ENCODE data around the gene GPR152.
"Not testable (repeated sequence)": the region's sequence is repeated elsewhere in the genome, so short reads cannot be mapped to it uniquely, and the experiment has no call there.

The GPR152 gene

DNA sequence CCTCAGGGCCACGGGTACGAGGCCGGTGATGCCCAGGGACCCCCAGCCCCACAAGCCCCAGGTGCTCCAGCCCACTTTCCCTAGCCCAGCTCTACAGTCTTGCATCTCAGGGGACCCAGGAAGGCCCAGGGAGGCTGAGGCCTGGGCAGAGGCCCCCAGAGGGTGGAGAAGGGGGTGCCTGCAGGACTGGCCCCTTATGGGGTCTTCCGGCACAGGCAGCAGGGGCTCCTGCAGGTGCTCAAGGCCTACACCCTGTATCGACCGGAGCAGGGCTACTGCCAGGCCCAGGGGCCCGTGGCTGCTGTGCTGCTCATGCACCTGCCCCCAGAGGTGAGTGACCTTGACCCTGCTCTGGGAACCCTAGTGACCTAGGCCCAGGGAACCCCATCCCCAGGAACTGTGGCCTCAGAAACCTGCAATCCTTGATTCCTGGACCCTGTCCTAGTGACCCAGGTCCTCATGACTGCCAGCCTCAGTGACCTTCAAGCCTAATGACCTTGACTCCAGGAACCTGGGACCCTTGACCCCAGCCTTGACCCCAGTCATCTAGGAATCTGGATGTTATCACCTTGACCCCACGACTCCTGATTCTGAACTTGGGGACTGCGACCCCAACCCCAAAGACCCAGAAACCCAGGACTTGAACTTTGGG lies 46.7 kb downstream of the GPR152 start:
- H3K4ac ChIP-seq (ENCODE audit: low read length) = no peak overlapping the region
- H3K9ac ChIP-seq (ENCODE audit: low read depth, low read length, poor library complexity) = no peak overlapping the region
- H2BK120ac ChIP-seq (ENCODE audit: low read depth, low read length) = no peak overlapping the region
- H2BK12ac ChIP-seq (ENCODE audit: low read length) = no peak overlapping the region
- no peak overlapping the region for H3K4me2 ChIP-seq (ENCODE audit: insufficient read depth, low read length, poor library complexity, severe bottlenecking)
- no peak overlapping the region for H3K23ac ChIP-seq (ENCODE audit: low read depth, low read length, poor library complexity)
- H4K91ac ChIP-seq (ENCODE audit: low read depth, low read length, poor library complexity) = no peak overlapping the region
- H3K4me3 ChIP-seq (ENCODE audit: low read length in 2 of 2) = no peak overlapping the region
- no peak overlapping the region for H3K14ac ChIP-seq (ENCODE audit: low read length)
- H3K36me3 ChIP-seq (replicated peaks in 1 of 2; ENCODE audit: control insufficient read depth in 2 of 2, insufficient read depth in 2 of 2, low read length in 2 of 2) = peaks cover 0 to 1% of the 10 kb centered on the region in 2 donors
- no peak overlapping the region for H2AFZ ChIP-seq (ENCODE audit: low read length)
- no CpG with 5 or more reads among the region's 9 CpGs for WGBS, 2 donors (ENCODE audit: extremely low coverage in 2 of 2, insufficient read length in 2 of 2, insufficient replicate concordance in 1 of 2)
- H3K18ac ChIP-seq (ENCODE audit: low read length) = no peak overlapping the region
- H2BK5ac ChIP-seq (ENCODE audit: low read length) = no peak overlapping the region
- H4K8ac ChIP-seq (ENCODE audit: low read depth, low read length) = no peak overlapping the region
- no peak for DNase-seq (ENCODE audit: low spot score)
- H3K9me3 ChIP-seq (replicated peaks in 1 of 2; ENCODE audit: control insufficient read depth in 2 of 2, insufficient read depth in 1 of 2, low read depth in 1 of 2, low read length in 2 of 2) = no peaks in the 10 kb centered on the region
- no peaks in the 10 kb centered on the region for H3K27me3 ChIP-seq (ENCODE audit: control insufficient read depth in 3 of 3, insufficient read depth in 3 of 3, low read depth in 1 of 3, low read length in 3 of 3)
- peaks cover 9 to 28% of the 10 kb centered on the region in 2 donors for H3K4me1 ChIP-seq (ENCODE audit: control insufficient read depth in 2 of 2, insufficient read depth in 1 of 2, low read depth in 1 of 2, low read length in 2 of 2)
- peak overlapping the region; percentile 30 for H2AK5ac ChIP-seq (ENCODE audit: low read depth, low read length)
- no peak overlapping the region for H3K27ac ChIP-seq (replicated peaks; ENCODE audit: low read length)
- H2BK15ac ChIP-seq (ENCODE audit: low read length) = peak overlapping the region; percentile 28
- peaks cover 7% of the 10 kb centered on the region for H3K79me1 ChIP-seq (ENCODE audit: low read depth, low read length)

DNA sequence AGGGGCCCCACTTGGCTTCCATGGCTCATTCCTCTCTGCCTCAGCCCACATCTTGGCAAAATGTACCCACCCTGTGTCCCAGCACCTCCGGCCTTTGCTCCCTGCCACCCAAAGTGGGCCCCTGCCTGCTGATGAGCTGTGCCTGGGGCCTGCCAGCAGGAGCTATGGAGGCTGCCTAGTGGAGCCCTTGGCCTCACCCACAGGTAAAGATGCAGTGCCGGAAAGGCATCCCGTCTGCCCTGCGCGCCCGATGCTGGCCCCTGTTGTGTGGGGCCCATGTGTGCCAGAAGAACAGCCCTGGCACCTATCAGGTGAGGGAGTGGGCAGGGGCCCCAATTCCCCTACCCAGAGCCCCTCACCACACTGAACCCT lies 47.3 kb downstream of the GPR152 start:
- no peak overlapping the region for H2BK12ac ChIP-seq (ENCODE audit: low read length)
- no peak overlapping the region for H3K9ac ChIP-seq (ENCODE audit: low read depth, low read length, poor library complexity)
- H2BK120ac ChIP-seq (ENCODE audit: low read depth, low read length) = no peak overlapping the region
- no peak overlapping the region for H3K27ac ChIP-seq (replicated peaks; ENCODE audit: low read length)
- no peak overlapping the region for H3K14ac ChIP-seq (ENCODE audit: low read length)
- DNase-seq (ENCODE audit: low spot score) = no peak
- H3K4me2 ChIP-seq (ENCODE audit: insufficient read depth, low read length, poor library complexity, severe bottlenecking) = no peak overlapping the region
- no peaks in the 10 kb centered on the region for H3K9me3 ChIP-seq (replicated peaks in 1 of 2; ENCODE audit: control insufficient read depth in 2 of 2, insufficient read depth in 1 of 2, low read depth in 1 of 2, low read length in 2 of 2)
- H3K4me1 ChIP-seq (ENCODE audit: control insufficient read depth in 2 of 2, insufficient read depth in 1 of 2, low read depth in 1 of 2, low read length in 2 of 2) = peaks cover 10 to 30% of the 10 kb centered on the region in 2 donors
- no peak overlapping the region for H3K4me3 ChIP-seq (ENCODE audit: low read length in 2 of 2)
- H3K79me1 ChIP-seq (ENCODE audit: low read depth, low read length) = peaks cover 10% of the 10 kb centered on the region
- no CpG with 5 or more reads among the region's 6 CpGs for WGBS, 2 donors (ENCODE audit: extremely low coverage in 2 of 2, insufficient read length in 2 of 2, insufficient replicate concordance in 1 of 2)
- H3K4ac ChIP-seq (ENCODE audit: low read length) = no peak overlapping the region
- H3K18ac ChIP-seq (ENCODE audit: low read length) = no peak overlapping the region
- H2BK15ac ChIP-seq (ENCODE audit: low read length) = peak overlapping the region; percentile 28
- no peaks in the 10 kb centered on the region for H3K27me3 ChIP-seq (ENCODE audit: control insufficient read depth in 3 of 3, insufficient read depth in 3 of 3, low read depth in 1 of 3, low read length in 3 of 3)
- no peak overlapping the region for H2AFZ ChIP-seq (ENCODE audit: low read length)
- peaks cover 6 to 7% of the 10 kb centered on the region in 2 donors for H3K36me3 ChIP-seq (replicated peaks in 1 of 2; ENCODE audit: control insufficient read depth in 2 of 2, insufficient read depth in 2 of 2, low read length in 2 of 2)
- no peak overlapping the region for H4K91ac ChIP-seq (ENCODE audit: low read depth, low read length, poor library complexity)
- no peak overlapping the region for H4K8ac ChIP-seq (ENCODE audit: low read depth, low read length)
- no peak overlapping the region for H3K23ac ChIP-seq (ENCODE audit: low read depth, low read length, poor library complexity)
- peak overlapping the region; percentile 30 for H2AK5ac ChIP-seq (ENCODE audit: low read depth, low read length)
- H2BK5ac ChIP-seq (ENCODE audit: low read length) = no peak overlapping the region

DNA sequence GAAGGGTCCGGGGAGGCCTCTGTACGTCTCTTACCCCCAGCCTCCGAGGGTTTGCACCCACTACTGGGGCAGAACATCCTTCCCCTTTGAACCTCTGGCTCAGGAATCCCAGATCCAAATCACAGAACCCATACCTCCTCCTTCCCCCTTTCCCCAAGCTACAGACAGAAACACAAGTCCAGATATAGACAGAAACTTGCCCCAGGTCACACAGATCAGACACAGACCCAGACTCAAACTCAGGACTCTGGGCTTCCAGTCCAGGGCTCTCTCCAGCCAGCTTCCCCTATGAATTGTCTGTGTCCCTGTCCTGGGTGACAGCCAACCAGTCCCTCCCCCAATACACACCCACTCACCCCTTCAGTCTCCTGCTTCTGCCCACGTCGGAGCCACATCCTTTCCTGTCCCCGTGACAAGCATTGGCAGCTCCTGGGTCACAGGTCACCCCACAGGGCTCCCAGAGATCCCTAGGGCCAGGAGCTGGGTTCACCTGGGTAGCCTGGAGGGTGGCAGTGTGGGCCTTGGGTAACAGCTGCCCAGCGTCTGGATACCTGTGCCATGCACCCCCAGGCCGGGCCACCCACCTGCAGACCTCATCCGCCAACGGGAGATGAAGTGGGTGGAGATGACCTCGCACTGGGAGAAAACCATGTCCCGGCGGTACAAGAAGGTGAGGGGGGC lies 47.9 kb downstream of the GPR152 start:
- Histone ChIP-seq H3K4me2 (ENCODE audit: insufficient read depth, low read length, poor library complexity, severe bottlenecking) (no peak overlapping the region), H3K4me3 (ENCODE audit: low read length in 2 of 2) (no peak overlapping the region), H3K18ac (ENCODE audit: low read length) (peak overlapping the region; percentile 76), H2AFZ (ENCODE audit: low read length) (peak overlapping the region; percentile 77), H3K27ac (replicated peaks; ENCODE audit: low read length) (no peak overlapping the region), H2AK5ac (ENCODE audit: low read depth, low read length) (peak overlapping the region; percentile 95), H3K14ac (ENCODE audit: low read length) (peak overlapping the region; percentile 82), H4K91ac (ENCODE audit: low read depth, low read length, poor library complexity) (no peak overlapping the region), H2BK120ac (ENCODE audit: low read depth, low read length) (no peak overlapping the region), H3K9ac (ENCODE audit: low read depth, low read length, poor library complexity) (no peak overlapping the region), H3K9me3 (replicated peaks in 1 of 2; ENCODE audit: control insufficient read depth in 2 of 2, insufficient read depth in 1 of 2, low read depth in 1 of 2, low read length in 2 of 2) (no peaks in the 10 kb centered on the region), H3K27me3 (ENCODE audit: control insufficient read depth in 3 of 3, insufficient read depth in 3 of 3, low read depth in 1 of 3, low read length in 3 of 3) (no peaks in the 10 kb centered on the region), H3K36me3 (replicated peaks in 1 of 2; ENCODE audit: control insufficient read depth in 2 of 2, insufficient read depth in 2 of 2, low read length in 2 of 2) (peaks cover 6 to 11% of the 10 kb centered on the region in 2 donors), H3K79me1 (ENCODE audit: low read depth, low read length) (peaks cover 11% of the 10 kb centered on the region), H3K4me1 (ENCODE audit: control insufficient read depth in 2 of 2, insufficient read depth in 1 of 2, low read depth in 1 of 2, low read length in 2 of 2) (peaks cover 10 to 31% of the 10 kb centered on the region in 2 donors), H2BK15ac (ENCODE audit: low read length) (no peak overlapping the region), H2BK5ac (ENCODE audit: low read length) (peak overlapping the region; percentile 53), H3K23ac (ENCODE audit: low read depth, low read length, poor library complexity) (no peak overlapping the region), H3K4ac (ENCODE audit: low read length) (no peak overlapping the region), H4K8ac (ENCODE audit: low read depth, low read length) (no peak overlapping the region), H2BK12ac (ENCODE audit: low read length) (peak overlapping the region; percentile 14)
- no peak for DNase-seq (ENCODE audit: low spot score)
- WGBS, 2 donors (ENCODE audit: extremely low coverage in 2 of 2, insufficient read length in 2 of 2, insufficient replicate concordance in 1 of 2) = no CpG with 5 or more reads among the region's 13 CpGs

DNA sequence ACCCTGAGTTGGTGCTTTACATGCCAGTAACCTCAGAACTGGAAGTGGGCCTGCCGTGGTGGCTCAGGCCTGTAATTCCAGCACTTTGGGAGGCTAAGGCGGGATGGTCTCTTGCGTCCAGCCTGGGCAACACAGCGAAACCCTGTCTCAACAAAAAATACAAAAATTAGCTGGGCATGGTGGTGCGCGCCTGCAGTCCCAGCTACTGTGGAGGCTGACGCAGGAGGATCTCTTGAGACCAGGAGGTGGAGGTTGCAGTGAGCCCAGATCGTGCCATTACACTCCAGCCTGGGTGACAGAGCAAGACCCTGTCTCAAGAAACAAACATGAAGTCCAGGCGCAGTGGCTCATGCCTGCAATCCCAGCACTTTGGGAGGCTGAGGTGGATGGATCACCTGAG lies 49.4 kb downstream of the GPR152 start:
- not testable (repeated sequence) for H2BK120ac ChIP-seq (ENCODE audit: low read depth, low read length); H3K14ac ChIP-seq (ENCODE audit: low read length); H3K4me3 ChIP-seq (ENCODE audit: low read length in 2 of 2); H3K18ac ChIP-seq (ENCODE audit: low read length); H3K27ac ChIP-seq (replicated peaks; ENCODE audit: low read length); H3K9ac ChIP-seq (ENCODE audit: low read depth, low read length, poor library complexity); H4K91ac ChIP-seq (ENCODE audit: low read depth, low read length, poor library complexity); H3K4me2 ChIP-seq (ENCODE audit: insufficient read depth, low read length, poor library complexity, severe bottlenecking); H2BK12ac ChIP-seq (ENCODE audit: low read length); H3K9me3 ChIP-seq (replicated peaks in 1 of 2; ENCODE audit: control insufficient read depth in 2 of 2, insufficient read depth in 1 of 2, low read depth in 1 of 2, low read length in 2 of 2); H3K23ac ChIP-seq (ENCODE audit: low read depth, low read length, poor library complexity); H3K4ac ChIP-seq (ENCODE audit: low read length); H3K27me3 ChIP-seq (ENCODE audit: control insufficient read depth in 3 of 3, insufficient read depth in 3 of 3, low read depth in 1 of 3, low read length in 3 of 3); H4K8ac ChIP-seq (ENCODE audit: low read depth, low read length); H2BK15ac ChIP-seq (ENCODE audit: low read length); DNase-seq (ENCODE audit: low spot score); H2BK5ac ChIP-seq (ENCODE audit: low read length)
- peaks cover 14% of the 10 kb centered on the region for H3K79me1 ChIP-seq (ENCODE audit: low read depth, low read length)
- peaks cover 10 to 31% of the 10 kb centered on the region in 2 donors for H3K4me1 ChIP-seq (ENCODE audit: control insufficient read depth in 2 of 2, insufficient read depth in 1 of 2, low read depth in 1 of 2, low read length in 2 of 2)
- H2AK5ac ChIP-seq (ENCODE audit: low read depth, low read length) = peak overlapping the region; percentile 40
- no CpG with 5 or more reads among the region's 9 CpGs for WGBS, 2 donors (ENCODE audit: extremely low coverage in 2 of 2, insufficient read length in 2 of 2, insufficient replicate concordance in 1 of 2)
- peak overlapping the region; percentile 77 for H2AFZ ChIP-seq (ENCODE audit: low read length)
- H3K36me3 ChIP-seq (replicated peaks in 1 of 2; ENCODE audit: control insufficient read depth in 2 of 2, insufficient read depth in 2 of 2, low read length in 2 of 2) = peaks cover 21 to 27% of the 10 kb centered on the region in 2 donors
